Measurements from ENCODE around the gene VSX1. TPM values are rescaled to one million over a fixed set of nuclear protein-coding genes. Genes with fewer than 3 reads are reported as not detected.

The VSX1 gene
- polyA plus RNA-seq, 1 experiment, result 0.06 TPM

- Histone ChIP-seq H3K27ac (ENCODE audit: low read depth, low read length) (no peak overlapping the region), H3K27me3 (ENCODE audit: control insufficient read depth, insufficient read depth, low read length) (peaks cover 8% of the 10 kb centered on the region), H3K4me3 (ENCODE audit: low read depth, low read length) (no peak overlapping the region), H3K9me3 (ENCODE audit: control insufficient read depth, insufficient read depth, low read length) (no peaks in the 10 kb centered on the region)
- no peak for DNase-seq (ENCODE audit: low read depth, low spot score)
- TF ChIP-seq CTCF (IDR thresholded peaks at IDR 0.05; ENCODE audit: low read depth, low read length), result no peak
- ChIA-PET CTCF (no interaction called here), POLR2A (no interaction called here)
These were observed 15.6 kb upstream of the VSX1 start for GRCh38 chr20:25097498-25097897.

GRCh38 chr20:25090492-25091429 lies 8.8 kb upstream of the VSX1 start:
- POLR2A ChIA-PET, result no interaction called here
- CTCF ChIA-PET, result interaction anchor here (0.7 kb wide), 1 partner anchor 97 kb away, joined by 3 read pairs; no protein-coding TSS in a partner anchor
- H3K27me3 ChIP-seq (ENCODE audit: control insufficient read depth, insufficient read depth, low read length), result peaks cover 22% of the 10 kb centered on the region

GRCh38 chr20:25089662-25090061 lies 7.7 kb upstream of the VSX1 start:
- Histone ChIP-seq H3K4me3 (ENCODE audit: low read depth, low read length) (no peak overlapping the region), H3K27me3 (ENCODE audit: control insufficient read depth, insufficient read depth, low read length) (peaks cover 31% of the 10 kb centered on the region), H3K27ac (ENCODE audit: low read depth, low read length) (no peak overlapping the region), H3K9me3 (ENCODE audit: control insufficient read depth, insufficient read depth, low read length) (peaks cover 3% of the 10 kb centered on the region; the same call in 1 of the 2 replicates)
- ChIA-PET CTCF (interaction anchor here (0.7 kb wide), 1 partner anchor 96 kb away, joined by 3 read pairs; no protein-coding TSS in a partner anchor), POLR2A (no interaction called here)
- no peak for DNase-seq (ENCODE audit: low read depth, low spot score)
- TF ChIP-seq CTCF (IDR thresholded peaks at IDR 0.05; ENCODE audit: low read depth, low read length), result no peak

More at GRCh38 chr20:25090492-25091429, 8.8 kb upstream of the VSX1 start:
- no peaks in the 10 kb centered on the region for H3K9me3 ChIP-seq (ENCODE audit: control insufficient read depth, insufficient read depth, low read length)
- no peak overlapping the region for H3K27ac ChIP-seq (ENCODE audit: low read depth, low read length)
- DNase-seq (ENCODE audit: low read depth, low spot score), result no peak
- no peak for TF ChIP-seq CTCF (IDR thresholded peaks at IDR 0.05; ENCODE audit: low read depth, low read length)
- H3K4me3 ChIP-seq (ENCODE audit: low read depth, low read length), result no peak overlapping the region

- H3K4me3 ChIP-seq (ENCODE audit: low read depth, low read length), result no peak overlapping the region
- TF ChIP-seq CTCF (IDR thresholded peaks at IDR 0.05; ENCODE audit: low read depth, low read length), result no peak
- DNase-seq (ENCODE audit: low read depth, low spot score), result no peak
- POLR2A ChIA-PET, result no interaction called here
- peaks cover 36% of the 10 kb centered on the region for H3K27me3 ChIP-seq (ENCODE audit: control insufficient read depth, insufficient read depth, low read length)
- CTCF ChIA-PET, result no interaction called here
- peaks cover 9% of the 10 kb centered on the region; the same call in 1 of the 2 replicates for H3K9me3 ChIP-seq (ENCODE audit: control insufficient read depth, insufficient read depth, low read length)
- H3K27ac ChIP-seq (ENCODE audit: low read depth, low read length), result no peak overlapping the region
These were observed 7.2 kb upstream of the VSX1 start for GRCh38 chr20:25089096-25089495.

GRCh38 chr20:25088267-25088666 lies 6.3 kb upstream of the VSX1 start:
- CTCF ChIA-PET, result no interaction called here
- peaks cover 45% of the 10 kb centered on the region for H3K27me3 ChIP-seq (ENCODE audit: control insufficient read depth, insufficient read depth, low read length)

More at GRCh38 chr20:25088267-25088666, 6.3 kb upstream of the VSX1 start:
- no peak overlapping the region for H3K4me3 ChIP-seq (ENCODE audit: low read depth, low read length)
- no peak for DNase-seq (ENCODE audit: low read depth, low spot score)
- no peak overlapping the region for H3K27ac ChIP-seq (ENCODE audit: low read depth, low read length)
- POLR2A ChIA-PET, result no interaction called here
- peaks cover 10% of the 10 kb centered on the region; the same call in 1 of the 2 replicates for H3K9me3 ChIP-seq (ENCODE audit: control insufficient read depth, insufficient read depth, low read length)
- TF ChIP-seq CTCF (IDR thresholded peaks at IDR 0.05; ENCODE audit: low read depth, low read length), result no peak
